Mesenteric fat pad (tissue), 1 donor: ENCODE measurements around the gene RIOK3. TPM values are rescaled to one million over a fixed set of nuclear protein-coding genes. Genes with fewer than 3 reads are reported as not detected.
A peak's percentile ranks its signal among the peaks of the same experiment; 100 is the strongest.
"Not testable (repeated sequence)": the region's sequence is repeated elsewhere in the genome, so short reads cannot be mapped to it uniquely, and the experiment has no call there.

Source experiments
- DNase-seq: peaks from one replicate; pipeline ENCODE4 v3.0.0-alpha.2; 2020; ENCODE audit warnings: low spot score
- total RNA-seq: library from RNA; stranded (reverse); fragmentation: NEBNext Ultra II Directional; extraction: Animal tissue kit (Norgen Biotek cat#: 25700); gene quantifications from one replicate; pipeline ENCODE4 v1.2.1, GENCODE V29; 2021
- donor health status: DM: yes; HTN: yes; CAD: no.

The RIOK3 gene
- total RNA-seq, 1 donor from 2014 or later: 59.0 TPM

DNA sequence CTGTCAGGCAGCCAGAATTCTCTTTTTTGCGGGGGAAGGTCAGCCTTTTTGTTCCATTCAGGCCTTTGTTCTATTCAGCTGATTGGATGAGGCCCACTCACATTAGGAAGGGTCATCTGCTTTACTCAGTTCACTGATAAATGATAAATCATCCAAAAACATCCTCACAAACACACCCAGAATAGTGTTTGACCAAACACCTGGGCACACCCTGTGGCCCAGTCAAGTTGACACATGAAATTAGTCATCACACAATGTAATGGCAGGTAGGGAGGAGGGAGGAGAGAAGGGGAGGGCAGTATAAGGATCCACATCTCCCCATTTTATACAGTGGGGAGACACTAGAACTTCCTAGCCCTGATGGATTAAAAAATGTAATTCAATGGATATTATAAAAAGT is 41.9 kb downstream of the RIOK3 start:
- no peak for DNase-seq

DNA sequence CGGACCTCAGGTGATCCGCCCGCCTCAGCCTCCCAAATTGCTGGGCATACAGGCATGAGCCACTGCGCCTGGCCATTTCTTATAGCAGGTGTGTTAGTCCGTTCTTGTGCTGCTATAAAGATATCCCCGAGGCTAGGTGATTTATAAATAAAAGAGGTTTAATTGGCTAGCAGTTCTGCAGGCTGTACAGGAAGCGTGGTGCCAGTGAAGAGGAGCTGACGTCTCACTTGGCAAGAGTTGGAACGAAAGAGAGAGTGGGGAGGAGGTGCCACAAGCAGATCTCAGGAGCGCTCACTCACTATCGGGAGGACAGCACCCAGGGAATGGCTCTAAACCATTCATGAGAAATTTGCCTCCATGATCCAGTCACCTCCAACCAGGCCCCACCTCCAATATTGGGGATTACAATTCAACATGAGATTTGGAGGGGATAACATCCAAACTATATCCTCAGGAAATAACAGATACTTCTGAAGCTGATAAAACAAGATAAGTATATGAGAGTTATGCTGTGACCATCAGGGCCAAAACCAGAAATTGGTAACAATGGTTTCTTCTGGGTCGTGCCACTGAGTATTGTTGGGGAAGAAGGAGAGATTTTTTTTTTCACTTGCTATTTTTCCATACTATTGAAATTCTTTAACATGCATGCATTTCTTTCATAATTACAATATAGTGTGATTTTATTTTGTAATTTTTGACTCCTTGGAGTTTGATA is 42.8 kb downstream of the RIOK3 start:
- no peak for DNase-seq

DNA sequence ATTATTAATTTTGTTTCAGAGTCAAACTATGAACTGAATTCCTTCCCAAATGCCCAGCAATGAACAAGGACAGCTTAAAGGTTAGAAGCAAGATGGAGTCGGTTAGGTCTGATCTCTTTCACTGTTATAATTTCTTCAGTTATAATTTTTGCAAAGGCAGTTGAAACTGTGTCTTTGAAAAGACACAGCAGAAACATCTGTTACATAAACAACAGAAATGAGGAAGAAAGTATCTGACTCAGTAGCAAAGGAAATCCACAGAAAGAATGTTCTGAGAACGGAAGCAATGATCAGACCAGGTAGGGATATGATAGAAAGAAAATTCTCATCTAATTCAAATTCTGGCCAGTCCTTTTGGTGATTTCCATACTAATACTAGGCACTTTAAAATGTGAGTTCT is 45.0 kb downstream of the RIOK3 start:
- no peak for DNase-seq

DNA sequence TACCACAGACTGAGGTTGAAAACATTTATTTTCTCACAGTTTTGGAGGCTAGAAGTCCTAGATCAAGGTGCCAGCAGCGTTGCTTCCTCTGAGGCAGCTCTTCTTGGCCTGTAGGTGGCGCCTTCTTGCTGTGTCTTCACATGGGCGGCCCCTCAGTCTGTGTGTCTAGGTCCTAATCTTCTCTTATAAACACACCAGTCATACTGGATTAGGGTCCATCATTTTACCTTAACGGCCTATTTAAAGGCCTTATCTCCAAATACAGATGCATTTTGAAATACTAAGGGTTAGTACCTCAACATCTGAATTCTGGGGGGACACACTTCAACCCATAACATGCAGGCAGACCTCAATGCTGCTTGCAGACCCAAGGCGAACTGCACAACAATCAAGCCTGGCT is 45.8 kb downstream of the RIOK3 start:
- DNase-seq: no peak

DNA sequence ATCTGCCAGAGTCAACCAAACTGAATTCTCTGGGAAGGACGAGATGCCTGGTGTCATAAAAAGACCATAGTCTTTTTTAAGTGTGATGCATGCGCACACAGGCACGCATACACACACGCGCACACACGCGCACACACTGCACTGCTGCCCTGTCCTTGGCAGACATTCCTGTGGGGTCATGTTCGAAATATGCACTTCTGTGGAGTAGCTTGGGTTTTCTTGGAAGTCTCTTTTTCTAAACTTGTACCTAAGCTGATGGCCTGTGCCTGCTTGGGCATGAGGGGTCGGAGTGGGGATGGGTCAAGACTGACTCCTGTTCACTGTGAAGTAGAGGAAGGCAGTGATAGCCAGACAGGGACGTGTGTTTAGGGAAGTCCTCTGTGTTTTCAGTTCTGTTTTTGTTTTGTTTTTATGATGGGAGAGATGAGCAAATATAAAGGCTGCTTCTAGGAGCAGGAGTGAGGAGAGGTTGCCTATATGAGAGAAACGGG is 46.2 kb downstream of the RIOK3 start:
- DNase-seq: no peak

DNA sequence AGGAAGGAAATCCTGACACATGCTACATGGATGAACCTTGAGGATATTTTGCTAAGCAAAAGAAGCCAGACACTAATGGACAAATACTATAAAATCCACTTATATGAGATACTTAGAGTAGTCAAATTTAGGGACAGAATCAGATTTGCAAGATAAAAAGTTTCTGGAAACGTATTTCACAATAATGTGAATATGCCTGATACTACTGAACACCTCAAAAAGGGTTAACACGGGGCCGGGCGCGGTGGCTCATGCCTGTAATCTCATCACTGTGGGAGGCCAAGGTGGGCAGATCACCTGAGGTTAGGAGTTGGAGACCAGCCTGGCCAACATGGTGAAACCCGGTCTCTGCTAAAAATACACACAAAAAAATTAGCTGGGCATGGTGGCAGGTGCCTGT is 48.5 kb downstream of the RIOK3 start:
- DNase-seq: no peak

DNA sequence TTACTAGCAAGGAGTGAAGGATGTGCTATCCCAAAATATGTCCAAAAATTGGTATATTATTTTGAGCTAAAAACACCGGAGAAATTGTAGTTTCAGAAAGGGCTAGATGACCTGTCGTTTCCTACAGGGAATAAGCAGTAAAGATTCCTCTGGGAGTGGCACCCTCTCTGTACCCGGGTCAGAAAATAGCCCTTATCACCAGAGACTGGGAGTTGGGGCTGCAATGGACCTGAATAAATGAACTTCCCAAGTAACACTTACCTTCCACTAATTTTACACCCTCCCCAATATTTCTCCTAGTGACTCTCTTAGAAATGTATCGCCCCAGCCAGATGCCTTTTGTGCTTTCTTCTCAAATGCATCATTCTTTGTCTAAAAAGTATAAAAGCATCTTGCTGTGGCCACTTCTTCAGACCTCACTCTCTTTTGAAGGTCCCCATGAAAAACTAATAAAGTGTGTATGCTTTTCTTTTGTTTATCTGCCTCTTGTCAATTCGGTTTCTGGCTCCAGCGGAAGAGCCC is 49.5 kb downstream of the RIOK3 start:
- DNase-seq: no peak

DNA sequence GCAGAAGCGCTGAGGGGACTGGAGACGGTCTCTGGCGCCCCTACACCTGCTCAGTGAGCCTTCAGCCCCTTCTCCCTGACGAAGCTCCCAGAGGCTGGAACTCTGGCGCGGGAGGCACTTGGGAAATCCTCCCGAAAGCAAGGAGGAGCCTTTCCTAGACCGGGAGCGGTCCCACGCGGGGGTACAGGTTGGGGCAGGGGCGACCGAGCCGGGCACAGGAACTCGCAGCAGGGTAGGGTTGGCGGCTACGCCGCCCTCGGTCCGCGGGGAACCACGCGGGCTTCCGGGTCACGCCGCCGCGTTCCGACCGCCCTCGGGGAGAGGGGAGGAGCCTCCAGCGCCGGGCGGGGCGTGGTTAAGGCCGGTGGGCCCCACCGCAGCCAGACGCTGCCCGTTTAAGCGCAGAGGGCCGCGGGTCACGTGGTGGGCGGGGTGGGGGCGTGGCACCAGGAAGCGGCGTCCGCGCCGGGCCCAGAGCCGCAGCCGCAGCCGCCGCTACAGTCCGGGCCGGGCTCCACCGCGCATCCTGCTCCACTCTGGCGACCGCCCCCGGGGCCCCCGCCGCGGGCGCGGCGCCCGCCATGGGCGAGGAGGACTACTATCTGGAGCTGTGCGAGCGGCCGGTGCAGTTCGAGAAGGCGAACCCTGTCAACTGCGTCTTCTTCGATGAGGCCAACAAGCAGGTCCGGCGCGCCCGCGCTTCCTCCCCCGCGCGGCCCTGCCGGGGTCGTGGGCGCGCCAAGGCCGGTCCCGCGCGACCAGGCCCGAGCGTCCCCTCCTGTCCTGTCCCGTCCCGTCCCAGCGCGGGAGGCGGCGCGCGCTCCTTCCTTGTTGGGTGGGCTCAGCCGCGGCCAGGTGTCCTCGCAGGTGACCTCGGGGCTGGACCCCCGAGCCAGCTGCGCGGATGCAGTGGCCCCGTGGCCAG is 50.2 kb downstream of the RIOK3 start, which contains the start of gene RMC1:
TSS of gene RMC1 (plus strand) at position 474 of the 925 bp plus-strand sequence. CDS start at position 582, 108 bp downstream.
- DNase-seq: peak; percentile 100

DNA sequence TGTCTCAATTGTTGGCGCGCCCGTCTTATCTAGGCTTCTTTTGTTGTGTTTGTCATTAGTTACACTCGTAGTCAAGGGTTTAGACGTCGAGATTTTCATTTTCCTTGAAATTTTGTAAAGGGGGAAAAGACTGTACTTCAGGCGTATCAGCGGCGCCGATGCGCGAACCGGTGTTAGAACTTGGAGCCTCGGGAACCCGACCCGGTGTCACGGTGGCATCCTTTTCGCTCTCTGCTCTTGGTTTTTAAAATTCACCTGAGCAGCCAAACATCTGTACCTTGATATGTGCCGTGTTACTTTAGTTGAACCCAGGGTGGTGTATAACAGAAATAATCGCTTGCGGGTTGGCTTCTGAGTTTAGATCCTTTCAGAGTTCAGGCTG is 50.9 kb downstream of the RIOK3 start:
- DNase-seq: no peak

DNA sequence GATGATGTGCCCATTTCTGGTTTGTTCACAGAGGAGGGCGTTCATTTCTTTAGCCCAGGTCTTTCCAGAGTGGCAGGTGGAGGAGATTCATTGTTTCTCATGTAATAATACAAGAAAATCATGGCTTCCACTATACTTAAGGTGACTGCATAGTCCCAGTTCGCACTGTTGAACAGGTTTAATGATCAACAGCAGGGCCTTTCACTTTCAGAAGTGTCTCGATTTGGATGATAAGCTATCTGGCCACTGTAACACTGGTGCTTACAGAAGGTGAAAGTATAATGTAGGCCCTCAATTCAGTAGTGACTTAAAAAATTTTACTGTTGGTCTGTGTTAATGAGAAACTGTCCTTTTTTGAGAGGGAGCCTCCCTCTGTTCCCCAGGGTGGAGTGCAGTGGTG is 51.6 kb downstream of the RIOK3 start:
- no peak for DNase-seq

DNA sequence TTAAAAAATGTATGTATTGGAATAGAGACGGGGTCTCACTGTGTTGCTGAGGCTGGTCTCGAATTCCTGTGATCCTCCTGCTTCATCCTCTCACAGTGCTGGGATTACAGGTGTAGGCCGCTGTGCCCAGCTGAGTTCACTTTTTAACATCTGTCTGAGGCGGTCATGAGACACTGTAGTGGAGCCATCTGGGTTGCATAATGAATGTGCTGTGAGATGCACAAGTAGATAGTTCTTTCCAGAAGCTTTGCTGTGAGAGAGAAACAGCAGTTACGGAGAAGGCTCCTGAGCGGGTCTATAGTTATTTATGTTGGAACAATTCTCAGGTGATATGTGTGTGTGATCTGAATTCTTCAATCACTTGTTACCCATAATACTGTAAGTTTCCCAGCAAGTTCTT is 53.3 kb downstream of the RIOK3 start:
- DNase-seq: no peak

DNA sequence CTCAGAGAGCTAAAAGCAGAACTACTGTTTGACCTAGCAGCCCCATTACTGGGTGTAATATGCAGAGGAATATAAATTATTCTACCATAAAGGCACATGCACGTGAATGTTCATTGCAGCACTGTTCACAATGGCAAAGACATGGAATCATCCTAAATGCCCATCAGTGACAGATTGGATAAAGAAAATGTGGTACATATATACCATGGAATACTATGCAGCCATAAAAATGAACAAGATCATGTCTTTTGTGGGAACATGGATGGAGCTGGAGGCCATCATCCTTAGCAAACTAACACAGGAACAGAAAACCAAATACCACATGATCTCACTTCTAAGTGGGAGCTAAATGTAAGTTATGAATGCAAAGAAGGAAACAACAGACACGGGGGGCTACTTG is 57.8 kb downstream of the RIOK3 start:
- DNase-seq: not testable (repeated sequence)

DNA sequence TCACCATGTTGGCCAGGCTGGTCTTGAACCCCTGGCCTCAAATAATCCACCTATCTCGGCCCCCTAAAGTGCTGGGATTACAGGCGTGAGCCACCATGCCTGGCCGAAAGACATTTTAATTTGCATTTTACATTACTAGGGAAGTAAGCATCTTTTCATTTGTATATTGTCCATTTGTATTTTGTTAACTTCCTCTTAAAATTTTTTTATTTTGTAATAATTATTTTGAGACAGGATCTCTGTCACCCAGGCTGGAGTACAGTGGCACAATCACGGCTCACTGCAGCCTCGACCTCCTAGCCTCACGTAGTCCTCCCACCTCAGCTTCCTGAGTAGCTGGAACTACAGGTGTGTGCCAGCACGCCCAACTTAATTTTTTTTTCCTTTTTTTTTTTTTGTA is 59.1 kb downstream of the RIOK3 start:
- DNase-seq: not testable (repeated sequence)

DNA sequence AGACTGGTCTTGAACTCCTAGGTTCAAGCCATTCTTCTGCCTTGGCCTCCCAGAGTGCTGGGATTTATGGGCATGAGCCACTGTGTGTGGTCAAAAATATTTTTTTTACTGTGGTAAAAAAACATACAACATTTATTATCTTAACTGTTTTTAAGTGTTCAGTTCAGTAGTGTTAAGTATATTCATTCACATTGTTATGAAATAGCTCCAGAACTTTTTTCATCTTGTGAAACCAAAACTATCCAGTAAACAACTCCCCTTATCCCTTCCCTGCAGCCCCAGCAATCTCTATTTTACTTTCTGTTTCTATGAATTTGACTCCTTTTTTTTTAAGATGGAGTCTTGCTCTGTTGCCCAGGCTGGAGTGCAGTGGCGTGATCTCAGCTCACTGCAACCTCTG is 59.6 kb downstream of the RIOK3 start:
- DNase-seq: no peak

DNA sequence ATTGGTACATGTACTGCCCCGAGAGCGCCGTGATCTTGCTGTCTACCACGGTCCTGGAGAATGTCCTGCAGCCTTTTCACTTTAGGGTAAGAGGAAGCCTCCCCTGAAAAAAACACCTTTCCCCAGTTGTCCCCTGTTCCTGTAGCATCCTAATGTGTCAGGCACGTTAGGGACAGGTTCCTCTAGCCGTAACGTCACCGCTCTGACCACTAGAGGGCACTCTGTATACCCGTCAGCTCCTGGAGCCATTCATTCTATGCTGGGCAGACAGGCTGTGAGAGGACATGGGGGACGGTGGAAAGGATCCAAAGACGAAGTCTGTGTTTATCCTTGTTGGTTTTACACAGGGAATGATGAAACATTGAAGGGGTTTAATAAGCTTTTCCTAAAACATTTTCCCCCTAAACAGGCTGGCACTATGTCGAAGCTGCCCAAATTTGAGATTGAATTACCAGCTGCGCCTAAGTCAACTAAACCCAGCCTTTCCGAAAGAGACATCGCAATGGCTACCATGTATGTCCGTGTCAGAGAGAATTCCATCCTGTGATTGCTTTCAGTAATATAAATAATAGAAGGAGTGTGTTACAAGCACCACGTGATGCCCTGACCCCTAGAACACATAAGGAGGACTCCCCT is 62.9 kb downstream of the RIOK3 start:
- no peak for DNase-seq

DNA sequence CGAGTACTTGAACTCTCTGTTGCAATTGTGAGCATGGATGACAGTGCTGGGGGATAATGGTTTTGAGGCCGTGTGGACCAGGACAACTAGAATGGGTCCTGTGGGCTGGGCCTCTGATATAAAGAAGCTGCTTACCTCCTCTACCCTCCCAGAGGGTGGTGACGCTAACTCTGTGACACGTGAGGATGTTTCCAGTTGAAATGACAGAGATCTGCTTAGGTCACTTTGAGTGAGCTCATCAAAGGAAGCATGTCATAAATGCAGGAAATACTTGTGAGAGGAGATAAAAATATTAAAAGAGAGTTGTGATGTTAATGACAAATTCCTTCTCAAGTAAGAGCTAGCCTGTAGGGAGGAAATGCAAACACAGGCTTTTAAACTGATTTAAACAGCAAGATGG is 66.6 kb downstream of the RIOK3 start:
- DNase-seq: no peak

DNA sequence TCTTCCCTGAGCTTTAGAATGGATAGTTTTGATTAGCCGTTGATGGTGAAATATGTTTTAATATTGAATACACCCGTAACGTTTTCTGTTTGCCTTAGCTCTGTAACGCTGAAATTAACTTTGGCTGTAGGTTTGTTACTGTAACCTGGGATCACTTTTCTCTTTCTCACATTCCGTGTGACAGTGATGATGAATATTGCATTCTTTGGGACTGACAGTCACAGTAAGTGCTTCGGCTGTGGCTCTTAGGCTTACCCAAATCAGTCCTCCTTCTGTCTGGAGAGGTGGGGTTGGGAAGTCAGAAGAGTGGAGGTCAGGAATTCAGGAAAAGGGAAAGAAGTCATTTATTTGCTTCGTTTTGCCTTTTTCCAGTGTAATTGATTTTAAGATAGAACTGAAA is 68.2 kb downstream of the RIOK3 start:
- no peak for DNase-seq

DNA sequence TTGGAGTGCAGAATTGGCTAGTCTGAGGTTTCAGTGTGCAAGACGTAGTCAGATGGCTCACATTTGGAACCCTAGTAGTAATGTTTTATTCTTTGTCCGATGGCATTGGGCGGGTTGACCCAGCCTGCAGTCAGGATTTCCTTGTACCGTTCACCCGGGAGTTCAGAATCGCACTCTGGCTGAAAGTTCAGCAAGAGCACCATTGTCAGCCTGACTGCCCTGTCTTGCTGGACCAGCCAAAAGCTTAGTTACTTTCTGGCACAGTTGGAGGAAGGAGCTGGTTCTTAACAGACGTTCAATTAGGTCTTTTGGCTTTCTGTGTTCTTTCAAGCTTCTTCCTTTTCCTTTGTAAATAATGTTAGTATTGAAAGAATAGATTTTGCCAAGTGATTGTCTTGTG is 68.8 kb downstream of the RIOK3 start:
- no peak for DNase-seq

DNA sequence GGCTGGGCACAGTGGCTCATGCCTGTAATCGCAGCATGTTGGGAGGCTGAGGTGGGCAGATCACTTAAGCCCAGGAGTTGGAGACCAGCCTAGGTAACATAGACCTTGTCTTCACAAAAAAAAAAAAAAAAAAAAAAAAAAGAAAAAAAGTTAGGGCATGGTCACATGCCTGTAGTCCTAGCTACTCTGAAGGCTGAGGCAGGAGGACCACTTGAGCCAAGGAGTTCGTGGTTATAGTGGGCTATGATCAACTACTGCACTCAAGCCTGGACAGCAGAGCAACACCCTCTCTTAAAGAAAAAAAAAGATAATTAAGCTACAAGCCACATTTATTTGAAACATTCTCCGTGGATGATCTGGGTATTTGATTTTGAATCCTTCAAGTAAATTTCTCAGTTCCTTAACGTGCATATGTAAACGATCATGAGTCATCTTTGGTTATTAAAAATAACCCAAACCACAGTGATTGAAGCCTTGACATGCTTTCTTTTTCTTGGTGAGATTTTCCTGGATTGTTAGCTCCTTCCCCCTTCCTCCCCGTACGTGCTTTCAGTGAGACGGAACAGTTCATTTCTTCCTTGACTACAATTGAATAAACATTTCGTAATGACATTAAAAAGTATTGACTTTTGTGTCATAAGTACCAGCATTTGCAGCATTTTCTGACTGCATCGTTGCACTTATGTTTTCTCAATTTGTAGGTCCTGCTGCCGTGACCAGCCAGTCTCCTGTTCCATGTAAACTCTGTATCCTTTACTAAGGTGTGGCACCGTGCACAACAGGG is 70.5 kb downstream of the RIOK3 start:
- DNase-seq: no peak

DNA sequence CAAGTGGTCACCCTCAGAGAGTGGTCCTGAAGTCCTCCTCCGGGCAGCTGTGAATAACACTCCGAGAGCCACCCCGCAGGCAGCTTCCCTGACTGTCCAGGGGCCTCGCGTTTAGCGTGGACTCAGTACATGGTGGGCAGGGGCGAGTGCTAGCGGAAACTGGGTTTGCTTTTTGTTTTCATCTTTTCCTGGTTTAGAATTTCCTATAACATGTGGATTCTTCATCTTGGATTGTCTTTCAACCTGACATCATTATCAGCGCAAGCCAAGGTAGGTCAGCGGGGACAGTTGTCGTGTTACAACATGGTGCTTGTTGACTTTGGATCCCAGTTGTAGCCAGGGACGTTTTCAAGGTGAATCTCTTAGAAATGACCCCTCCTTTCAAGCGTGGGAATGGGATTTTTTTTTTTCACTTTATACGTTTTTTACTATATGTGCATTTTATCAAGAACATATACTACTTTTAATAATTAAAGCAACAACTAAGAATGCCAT is 71.2 kb downstream of the RIOK3 start:
- DNase-seq: no peak
